ENCODE measurements around the gene KCNG2.
A peak's percentile ranks its signal among the peaks of the same experiment; 100 is the strongest.

Gene KCNG2

DNA sequence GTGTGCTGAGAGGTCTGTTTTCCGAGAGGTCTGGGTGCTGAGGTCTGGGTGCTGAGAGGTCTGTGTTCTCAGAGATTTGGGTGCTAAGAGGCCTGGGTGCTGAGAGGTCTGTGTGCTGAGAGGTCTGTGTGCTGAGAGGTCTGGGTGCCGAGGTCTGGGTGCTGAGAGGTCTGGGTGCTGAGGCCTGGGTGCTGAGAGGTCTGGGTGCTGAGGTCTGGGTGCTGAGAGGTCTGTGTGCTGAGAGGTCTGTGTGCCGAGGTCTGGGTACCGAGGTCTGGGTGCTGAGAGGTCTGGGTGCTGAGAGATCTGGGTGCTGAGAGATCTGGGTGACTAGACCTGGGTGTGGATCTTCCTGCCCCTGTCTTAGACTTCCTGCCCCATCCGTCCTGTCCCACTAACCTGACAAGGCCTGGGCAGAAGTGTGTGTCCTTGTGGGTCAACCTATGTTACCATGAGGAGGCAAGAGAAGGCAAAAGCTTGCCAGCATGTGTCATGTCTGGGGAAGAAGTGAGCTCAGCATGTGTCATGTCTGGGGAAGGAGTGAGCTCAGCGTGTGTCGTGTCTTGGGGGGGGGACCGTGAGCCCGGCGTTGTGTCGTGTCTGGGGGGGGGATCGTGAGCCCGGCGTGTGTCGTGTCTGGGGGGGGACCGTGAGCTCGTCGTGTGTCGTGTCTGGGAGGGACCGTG lies 69.3 kb downstream of the KCNG2 start:
- no peak overlapping the region for H3K4me3 ChIP-seq (ENCODE audit: control insufficient read depth, low read depth, low read length)
- peak; percentile 49 for DNase-seq (ENCODE audit: low read depth)
- no peak for TF ChIP-seq CTCF (conservative IDR thresholded peaks at IDR 0.05; ENCODE audit: control insufficient read depth, insufficient read depth, low read depth, low read length)

- no peak for DNase-seq (ENCODE audit: low read depth)
- TF ChIP-seq CTCF (conservative IDR thresholded peaks at IDR 0.05; ENCODE audit: control insufficient read depth, insufficient read depth, low read depth, low read length), result no peak
- H3K4me3 ChIP-seq (ENCODE audit: control insufficient read depth, low read depth, low read length), result no peak overlapping the region
Observed at GRCh38 chr18:79867666-79868065, 69.9 kb downstream of the KCNG2 start.

GRCh38 chr18:79868168-79868784 lies 70.5 kb downstream of the KCNG2 start:
- H3K4me3 ChIP-seq (ENCODE audit: control insufficient read depth, low read depth, low read length), result no peak overlapping the region
- TF ChIP-seq CTCF (conservative IDR thresholded peaks at IDR 0.05; ENCODE audit: control insufficient read depth, insufficient read depth, low read depth, low read length), result no peak
- DNase-seq (ENCODE audit: low read depth), result peak; percentile 23

GRCh38 chr18:79868811-79869541 lies 71.2 kb downstream of the KCNG2 start:
- no peak overlapping the region for H3K4me3 ChIP-seq (ENCODE audit: control insufficient read depth, low read depth, low read length)
- no peak for TF ChIP-seq CTCF (conservative IDR thresholded peaks at IDR 0.05; ENCODE audit: control insufficient read depth, insufficient read depth, low read depth, low read length)
- DNase-seq (ENCODE audit: low read depth), result no peak

DNA sequence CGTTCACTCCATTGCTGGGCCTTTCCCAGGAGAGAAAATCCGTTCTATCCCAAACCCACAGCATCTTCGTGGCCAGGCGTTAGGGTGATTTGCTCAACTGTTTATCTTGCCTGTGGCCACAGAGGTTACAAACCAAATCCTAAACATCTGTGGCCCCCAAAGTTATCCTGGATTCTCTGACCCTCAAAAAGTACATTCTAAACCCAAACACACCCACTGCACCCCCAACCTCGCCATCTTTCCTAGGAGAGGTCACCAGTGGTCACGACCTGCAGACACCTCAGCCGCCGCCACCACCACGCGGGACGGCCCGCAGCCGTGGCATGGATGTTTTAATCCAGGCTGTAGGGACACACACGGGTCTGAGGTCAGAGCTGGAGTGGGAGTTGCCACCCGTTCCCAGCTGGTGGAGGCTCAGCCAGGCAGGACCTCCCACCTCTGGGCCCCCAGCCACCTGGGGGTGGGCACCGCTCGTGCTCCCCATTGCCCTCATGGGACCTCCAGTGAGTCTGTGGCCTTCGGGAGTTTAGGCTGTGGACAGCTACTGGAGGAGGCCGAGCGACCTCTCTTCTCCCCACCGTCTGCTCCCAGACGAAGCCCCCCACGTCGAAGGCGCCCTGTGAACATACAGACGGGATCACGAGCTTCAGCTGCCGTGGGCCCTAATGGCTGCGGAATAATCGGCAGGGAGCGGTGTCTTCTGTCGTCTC lies 72.0 kb downstream of the KCNG2 start:
- TF ChIP-seq CTCF (conservative IDR thresholded peaks at IDR 0.05; ENCODE audit: control insufficient read depth, insufficient read depth, low read depth, low read length), result no peak
- DNase-seq (ENCODE audit: low read depth), result no peak
- no peak overlapping the region for H3K4me3 ChIP-seq (ENCODE audit: control insufficient read depth, low read depth, low read length)

- TF ChIP-seq CTCF (conservative IDR thresholded peaks at IDR 0.05; ENCODE audit: control insufficient read depth, insufficient read depth, low read depth, low read length), result no peak
- no peak overlapping the region for H3K4me3 ChIP-seq (ENCODE audit: control insufficient read depth, low read depth, low read length)
- peak; percentile 30 for DNase-seq (ENCODE audit: low read depth)
Observed at GRCh38 chr18:79870301-79871025, 72.7 kb downstream of the KCNG2 start.

Data from fibroblast of mammary gland (primary cell).